GM03348 (cell line): ENCODE measurements around the gene NDUFB8.

Source experiments
- DNase-seq: peaks from one replicate; pipeline ENCODE4 v3.0.0; 2012; ENCODE audit warnings: low spot score

Gene NDUFB8

GRCh38 chr10:100506596-100507356 lies 22.9 kb downstream of the NDUFB8 start:
- DNase-seq = peak; percentile 68

- no peak for DNase-seq
These were observed 24.5 kb downstream of the NDUFB8 start for GRCh38 chr10:100505164-100505563.

- DNase-seq = peak; percentile 50
These were observed 25.6 kb downstream of the NDUFB8 start for GRCh38 chr10:100504096-100504495.

GRCh38 chr10:100502926-100503494 lies 26.7 kb downstream of the NDUFB8 start:
- DNase-seq = peak; percentile 34

GRCh38 chr10:100501423-100501822 lies 28.2 kb downstream of the NDUFB8 start:
- no peak for DNase-seq

GRCh38 chr10:100498059-100498458 lies 31.6 kb downstream of the NDUFB8 start:
- DNase-seq = no peak

GRCh38 chr10:100496567-100496966 lies 33.1 kb downstream of the NDUFB8 start:
- no peak for DNase-seq

- no peak for DNase-seq
These were observed 39.1 kb downstream of the NDUFB8 start for GRCh38 chr10:100490531-100490930.

GRCh38 chr10:100489396-100489795 lies 40.3 kb downstream of the NDUFB8 start:
- no peak for DNase-seq

- no peak for DNase-seq
These were observed 42.1 kb downstream of the NDUFB8 start for GRCh38 chr10:100487529-100487928.

- DNase-seq = no peak
These were observed 43.7 kb downstream of the NDUFB8 start for GRCh38 chr10:100485801-100486495.

- no peak for DNase-seq
These were observed 44.3 kb downstream of the NDUFB8 start for GRCh38 chr10:100485366-100485765.

- no peak for DNase-seq
These were observed 45.6 kb downstream of the NDUFB8 start for GRCh38 chr10:100483876-100484666.

- no peak for DNase-seq
These were observed 46.9 kb downstream of the NDUFB8 start for GRCh38 chr10:100482834-100483185.

- peak; percentile 86 for DNase-seq
These were observed 47.4 kb downstream of the NDUFB8 start for GRCh38 chr10:100482181-100482833.

GRCh38 chr10:100481462-100482081 lies 48.1 kb downstream of the NDUFB8 start:
- DNase-seq = peak; percentile 92

- DNase-seq = no peak
These were observed 49.7 kb downstream of the NDUFB8 start for GRCh38 chr10:100480002-100480401.

- DNase-seq = no peak
These were observed 50.6 kb downstream of the NDUFB8 start for GRCh38 chr10:100479037-100479436.

- no peak for DNase-seq
These were observed 51.7 kb downstream of the NDUFB8 start for GRCh38 chr10:100477970-100478369.
